NCI-H187 treated with DMSO at 0.1 percent for 48 hours (cell line): ENCODE measurements around the gene ADARB2.

Source experiments
- DNase-seq: peaks from one replicate; lab custom pipeline; 2025; lab: John Stamatoyannopoulos, UW

Gene ADARB2

DNA sequence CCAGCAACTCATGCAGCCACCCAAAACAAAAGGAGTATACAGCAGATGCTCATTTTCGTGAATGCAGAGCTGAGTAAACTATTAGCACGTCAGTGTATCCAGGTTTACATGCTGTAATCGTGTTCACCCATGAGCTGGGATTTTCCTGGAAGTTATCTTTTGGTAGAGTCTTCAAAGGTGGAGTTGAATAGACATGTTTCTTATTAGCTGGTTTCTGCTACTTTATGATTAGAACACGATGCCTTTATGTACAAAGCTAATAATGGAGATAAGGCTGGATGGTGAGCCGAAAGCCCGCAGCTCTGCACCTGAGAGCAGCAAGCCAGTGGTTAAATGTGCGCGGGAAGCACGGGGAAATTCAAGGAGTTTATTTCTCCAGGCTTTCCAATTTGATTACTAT, 123.8 kb downstream of the ADARB2 start:
- no peak for DNase-seq

GRCh38 chr10:1612908-1613307, 124.4 kb downstream of the ADARB2 start:
- no peak for DNase-seq

- no peak for DNase-seq
Measured at GRCh38 chr10:1611936-1612550, 125.3 kb downstream of the ADARB2 start.

DNA sequence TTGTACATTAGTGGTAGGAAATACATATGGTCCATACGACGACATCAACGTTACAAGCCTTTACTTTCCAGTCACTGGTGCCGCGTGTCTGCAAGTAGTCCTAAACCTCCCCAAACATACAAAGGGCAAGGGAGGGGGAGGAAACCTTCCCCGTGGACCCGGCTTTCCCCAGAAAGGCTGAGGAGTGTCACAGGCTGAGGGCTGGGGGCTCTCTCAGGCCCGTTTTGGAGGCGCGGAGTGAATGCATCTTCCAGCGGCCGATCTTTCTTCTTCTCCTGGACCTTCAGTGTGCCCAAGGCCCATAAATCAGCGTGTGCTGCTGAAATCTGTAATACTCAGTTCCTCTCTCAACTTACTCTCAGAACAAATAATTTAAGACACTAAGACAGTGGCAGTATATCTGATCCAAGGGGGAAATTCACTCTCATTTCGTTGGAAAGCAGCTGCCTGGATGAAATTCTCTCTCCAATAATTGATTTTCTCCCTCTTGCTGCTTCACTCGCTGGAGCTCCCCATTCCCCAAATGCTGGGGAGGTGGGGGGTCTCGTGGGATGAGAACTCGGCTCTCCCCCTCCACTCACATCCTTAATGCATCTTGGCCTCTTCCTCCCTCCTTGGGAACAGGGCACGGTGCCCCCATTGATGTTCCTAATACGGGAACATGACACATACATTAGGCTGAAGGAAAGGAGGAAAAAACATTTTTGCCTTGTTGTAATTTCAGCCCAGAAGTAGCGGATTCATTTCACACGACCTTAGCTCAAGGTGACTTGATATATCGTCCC, 126.1 kb downstream of the ADARB2 start:
- no peak for DNase-seq

- no peak for DNase-seq
Measured at GRCh38 chr10:1609648-1609970, 127.7 kb downstream of the ADARB2 start.

- DNase-seq, result no peak
Measured at GRCh38 chr10:1608851-1609647, 128.3 kb downstream of the ADARB2 start.

- DNase-seq, result no peak
Measured at GRCh38 chr10:1608408-1608807, 128.9 kb downstream of the ADARB2 start.

- no peak for DNase-seq
Measured at GRCh38 chr10:1607466-1607865, 129.9 kb downstream of the ADARB2 start.

GRCh38 chr10:1605999-1606940, 131.1 kb downstream of the ADARB2 start:
- no peak for DNase-seq

- DNase-seq, result no peak
Measured at GRCh38 chr10:1605121-1605520, 132.2 kb downstream of the ADARB2 start.

DNA sequence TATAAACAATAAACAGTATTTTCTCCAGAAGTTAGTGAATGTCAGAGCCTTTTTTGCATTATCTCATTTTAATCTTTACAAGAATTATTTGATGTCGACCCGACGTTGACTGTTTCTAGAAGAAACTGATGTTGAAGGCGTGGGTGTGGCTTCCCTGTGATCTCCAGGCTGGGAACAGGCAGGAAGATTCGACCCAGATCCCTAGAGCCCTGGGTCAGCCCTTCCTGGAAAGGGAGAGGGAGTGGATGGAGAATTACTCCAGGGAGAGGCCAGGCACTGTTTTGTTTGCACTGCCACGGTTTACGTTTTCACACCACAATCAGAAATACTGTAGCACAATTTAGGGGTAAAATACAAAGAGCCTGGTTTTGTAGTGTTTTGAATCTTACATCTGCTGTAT, 133.1 kb downstream of the ADARB2 start:
- DNase-seq, result no peak

DNA sequence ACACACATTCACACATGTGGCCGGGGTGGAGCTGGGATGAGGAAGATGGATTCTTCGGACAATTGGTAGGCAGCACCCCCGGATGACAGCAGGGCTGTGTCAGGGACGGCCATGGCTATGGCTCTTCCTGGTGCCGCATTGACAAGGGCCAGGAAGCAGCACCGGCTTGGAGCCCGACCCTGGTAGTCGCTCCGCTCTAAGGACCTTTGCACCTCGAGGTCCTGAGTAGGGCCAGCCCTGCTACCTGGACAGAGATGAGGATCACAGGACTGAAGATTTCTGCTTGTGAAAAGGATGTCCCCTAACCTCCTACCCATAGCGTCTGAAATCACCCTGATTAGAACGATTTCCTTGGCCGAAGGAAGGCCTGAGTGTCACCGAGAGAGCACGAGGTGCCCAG, 134.1 kb downstream of the ADARB2 start:
- no peak for DNase-seq

DNA sequence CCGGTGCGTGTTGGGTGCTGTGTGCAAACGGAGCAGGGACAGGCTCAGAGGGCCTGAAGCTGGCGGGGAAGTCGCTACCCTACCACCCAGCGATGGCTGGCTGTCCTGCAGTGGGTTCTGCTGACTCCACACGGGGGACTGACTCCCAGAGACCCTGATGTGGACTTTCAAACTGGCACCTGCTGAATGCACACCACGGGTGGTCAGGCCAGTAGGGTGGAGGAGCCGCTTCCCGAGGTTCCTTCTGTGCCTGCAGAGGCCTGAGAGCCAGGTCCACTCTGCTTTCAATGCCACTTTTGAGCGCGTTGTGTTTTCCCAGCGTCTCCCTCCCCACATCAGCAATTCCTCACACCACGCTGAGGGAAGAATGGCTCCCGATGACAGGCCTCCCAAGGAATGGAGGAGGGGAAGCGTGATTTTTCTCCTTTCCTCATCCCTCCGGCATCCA, 135.3 kb downstream of the ADARB2 start:
- no peak for DNase-seq

- no peak for DNase-seq
Measured at GRCh38 chr10:1601406-1601805, 135.9 kb downstream of the ADARB2 start.

DNA sequence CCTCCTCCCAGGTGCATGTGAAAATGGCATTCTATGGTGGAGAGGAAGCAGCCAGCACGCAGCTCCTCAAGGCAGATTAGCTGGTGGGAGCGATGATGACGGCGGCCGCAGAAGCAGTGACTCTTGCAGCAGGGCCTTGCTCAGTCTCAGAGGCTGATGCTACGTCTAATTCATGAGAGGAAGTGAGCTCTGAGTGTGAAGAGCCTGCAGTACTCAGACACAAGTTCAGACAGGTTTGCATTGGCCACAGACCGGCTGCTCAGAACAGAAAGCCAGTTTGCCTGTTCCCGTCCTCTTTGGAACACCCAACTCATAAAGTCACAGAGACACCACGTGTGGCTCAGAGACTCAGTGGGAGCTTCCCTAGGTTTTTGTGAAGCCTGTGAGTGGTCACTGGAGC, 136.5 kb downstream of the ADARB2 start:
- DNase-seq, result peak; percentile 38

DNA sequence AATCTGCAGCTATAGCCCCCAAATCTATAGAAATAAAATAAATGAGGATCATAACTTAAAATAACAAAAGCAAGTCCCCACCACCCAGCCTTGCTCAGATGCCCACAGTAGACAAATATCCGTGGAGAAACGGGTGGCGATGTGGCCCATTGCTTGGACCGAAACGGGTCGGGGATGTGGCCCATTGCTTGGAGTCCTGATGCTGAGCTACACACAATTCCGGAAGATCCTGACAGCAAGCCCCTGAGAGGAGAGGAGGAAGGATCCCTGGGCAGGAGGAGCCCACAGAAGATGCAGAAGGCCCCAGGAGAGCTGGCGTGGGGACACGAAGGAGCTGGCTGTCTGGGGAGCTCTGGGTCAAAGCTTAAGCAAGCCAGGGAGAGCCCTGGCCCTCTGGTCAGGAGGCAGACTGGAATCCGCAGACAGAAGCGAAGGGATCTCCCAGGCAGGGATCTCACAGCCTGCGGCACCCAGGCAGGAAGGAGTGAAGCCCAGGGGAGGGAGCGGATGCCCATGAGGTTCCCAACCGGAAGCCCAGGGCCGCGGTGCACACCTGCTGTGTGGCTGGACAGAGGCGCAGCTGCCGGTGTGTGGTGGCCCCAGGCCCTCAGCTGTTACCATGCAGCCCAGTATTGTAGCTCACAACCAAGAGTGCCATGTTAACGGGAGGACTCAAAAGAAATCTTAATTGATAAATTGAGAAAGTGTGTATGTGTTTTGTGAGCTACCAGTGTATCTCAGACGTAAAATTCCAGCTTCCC, 138.8 kb downstream of the ADARB2 start:
- no peak for DNase-seq

- DNase-seq, result no peak
Measured at GRCh38 chr10:1597370-1598146, 139.8 kb downstream of the ADARB2 start.

DNA sequence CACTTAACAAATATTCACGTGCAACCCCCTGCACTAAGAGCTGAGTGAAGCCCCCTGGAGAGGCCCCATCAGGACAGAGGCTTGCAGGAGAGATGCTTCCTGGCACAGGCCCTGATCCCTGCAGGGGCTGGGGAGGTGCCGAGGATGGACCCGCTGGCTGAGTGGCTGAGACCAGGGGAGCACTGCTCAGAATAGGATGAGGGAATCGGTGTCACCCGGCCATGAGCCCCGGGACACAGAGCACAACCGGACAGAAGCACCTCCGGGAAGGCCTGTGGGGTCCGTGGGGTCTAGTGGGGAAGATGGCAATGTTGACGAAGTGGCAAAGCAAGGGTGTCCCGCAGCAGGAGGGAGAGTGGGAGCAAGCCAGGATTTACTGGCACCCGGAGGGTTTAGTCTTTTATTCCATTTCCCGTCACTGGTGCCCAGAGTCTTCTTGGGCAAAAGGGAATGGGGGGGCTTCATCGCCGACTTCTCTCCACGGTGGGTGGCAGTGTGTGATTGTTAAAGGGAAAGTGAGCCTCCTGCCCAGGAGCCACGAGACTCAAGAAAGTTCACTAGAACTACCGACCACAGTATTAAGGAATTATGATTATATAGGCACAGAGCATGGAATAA, 140.7 kb downstream of the ADARB2 start:
- DNase-seq, result no peak

GRCh38 chr10:1595726-1596125, 141.6 kb downstream of the ADARB2 start:
- DNase-seq, result no peak

- DNase-seq, result no peak
Measured at GRCh38 chr10:1595242-1595600, 142.1 kb downstream of the ADARB2 start.
